GM12878 (cell line): ENCODE results near the gene BEGAIN. TPM values are rescaled to one million over a fixed set of nuclear protein-coding genes. Genes with fewer than 3 reads are reported as not detected.

Experiments used
- ASH2L ChIP-seq: fragments of 300-600, 200-600 bp; sonication (generic); IDR thresholded peaks from 2 replicates; pipeline ENCODE4 v1.6.1; 2017; ENCODE audit warnings: low read depth, mild to moderate bottlenecking, borderline replicate concordance
- CREB1 ChIP-seq: IDR thresholded peaks from 2 replicates; pipeline ENCODE4 v1.6.1; 2012; ENCODE audit warnings: low read depth, mild to moderate bottlenecking, inconsistent platforms
- DPF2 ChIP-seq: fragments of 450-650 bp; IDR thresholded peaks from 2 replicates; pipeline ENCODE4 v1.6.1; 2017; ENCODE audit warnings: mild to moderate bottlenecking
- EP300 ChIP-seq, 2 experiments: fragments of 150-350 bp in 1 of 2; IDR thresholded peaks; 2 replicates each; pipeline ENCODE4 v1.6.1; 2011 to 2012; ENCODE audit warnings: low read depth in 2 of 2, low read length in 2 of 2, borderline replicate concordance in 1 of 2, improper control_type of control experiment in 1 of 2, inconsistent platforms in 1 of 2; ENCODE audit not compliant: control insufficient read depth in 1 of 2
- EZH2 ChIP-seq: IDR thresholded peaks from 2 replicates; pipeline ENCODE4 v1.6.1; 2012; ENCODE audit warnings: low read depth, mild to moderate bottlenecking, control low read depth, inconsistent platforms, low read length, borderline replicate concordance; ENCODE audit not compliant: control insufficient read depth
- KAT2A ChIP-seq: conservative IDR thresholded peaks from 2 replicates; pipeline ENCODE4 v1.6.1; 2011; ENCODE audit warnings: low read depth, low read length; ENCODE audit not compliant: control insufficient read depth
- MEF2A ChIP-seq: IDR thresholded peaks from 2 replicates; pipeline ENCODE4 v1.6.1; 2011; ENCODE audit warnings: low read depth, mild to moderate bottlenecking, low read length, moderate library complexity; ENCODE audit not compliant: insufficient read depth
- NFYB ChIP-seq: IDR thresholded peaks from 2 replicates; pipeline ENCODE4 v1.6.1; 2011; ENCODE audit warnings: low read depth, mild to moderate bottlenecking, low read length, improper control_type of control experiment, moderate library complexity; ENCODE audit not compliant: insufficient read depth
- POLR2AphosphoS5 ChIP-seq: IDR thresholded peaks from 2 replicates; pipeline ENCODE4 v1.6.1; 2011; ENCODE audit warnings: mild to moderate bottlenecking, low read length, inconsistent platforms
- YY1 ChIP-seq: IDR thresholded peaks from 2 replicates; pipeline ENCODE4 v1.6.1; 2011; ENCODE audit warnings: low read depth, mild to moderate bottlenecking, low read length
- polyA plus RNA-seq, 11 experiments: library from polyadenylated mRNA; depleted of rRNA in 4 of 11; unstranded in 6 of 11; stranded (reverse) in 5 of 11; fragments of >200 nt; fragmentation: Nextera tagmentation in 4 of 11; fragmentation: Illumina TruSeq in 1 of 11; extraction: Ambion mirVana in 4 of 11; extraction: Trizol in 1 of 11; gene quantifications; 1 replicate in 1 of 11; 2 replicates in 10 of 11; pipeline versions ENCODE4 v1.2.1 to v1.2.3, GENCODE V29; 2011 to 2016; ENCODE audit warnings: inconsistent platforms in 2 of 11, missing spikeins in 2 of 11, low read depth in 1 of 11
- total RNA-seq, 4 experiments: library from RNA; depleted of rRNA in 3 of 4; stranded (reverse); fragments of >200 nt in 3 of 4; fragmentation: Illumina TruSeq in 1 of 4; extraction: Trizol in 1 of 4; gene quantifications; 2 replicates each; pipeline versions ENCODE4 v1.2.1 to v1.2.3, GENCODE V29; 2013 to 2021
- TF ChIP-seq, protein P1 (sequence below): fragments of 450-650 bp; IDR thresholded peaks from 2 replicates; pipeline ENCODE4 v1.6.1; 2017; ENCODE audit warnings: borderline replicate concordance
- TF ChIP-seq, protein P2 (sequence below): fragments of 450-650 bp; formaldehyde crosslinking; IDR thresholded peaks from 2 replicates; pipeline ENCODE4 v1.5.0; 2022; ENCODE audit warnings: mild to moderate bottlenecking, missing genetic modification characterization
- TF ChIP-seq, protein P3 (sequence below): fragments of 450-650 bp; IDR thresholded peaks from 2 replicates; pipeline ENCODE4 v1.6.1; 2017; ENCODE audit warnings: antibody characterized with exemption, mild to moderate bottlenecking, moderate library complexity

BEGAIN gene
- total and polyA plus RNA-seq, 10 of the 15 experiments (the other 5 are each of a cell fraction or from before 2014, with no cell fraction given) = 0.01 to 0.31 (median 0.06) TPM; not detected in 5

- TF ChIP-seq, protein P1, sequence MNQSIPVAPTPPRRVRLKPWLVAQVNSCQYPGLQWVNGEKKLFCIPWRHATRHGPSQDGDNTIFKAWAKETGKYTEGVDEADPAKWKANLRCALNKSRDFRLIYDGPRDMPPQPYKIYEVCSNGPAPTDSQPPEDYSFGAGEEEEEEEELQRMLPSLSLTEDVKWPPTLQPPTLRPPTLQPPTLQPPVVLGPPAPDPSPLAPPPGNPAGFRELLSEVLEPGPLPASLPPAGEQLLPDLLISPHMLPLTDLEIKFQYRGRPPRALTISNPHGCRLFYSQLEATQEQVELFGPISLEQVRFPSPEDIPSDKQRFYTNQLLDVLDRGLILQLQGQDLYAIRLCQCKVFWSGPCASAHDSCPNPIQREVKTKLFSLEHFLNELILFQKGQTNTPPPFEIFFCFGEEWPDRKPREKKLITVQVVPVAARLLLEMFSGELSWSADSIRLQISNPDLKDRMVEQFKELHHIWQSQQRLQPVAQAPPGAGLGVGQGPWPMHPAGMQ = no peak
- TF ChIP-seq CREB1 (no peak), YY1 (no peak), DPF2 (no peak), MEF2A (no peak), KAT2A (no peak), NFYB (no peak), EZH2 (no peak), ASH2L (no peak), POLR2AphosphoS5 (no peak), EP300 (IDR thresholded peaks at IDR 0.05; ENCODE audit: borderline replicate concordance in 1 of 2, control insufficient read depth in 1 of 2, low read depth in 2 of 2, low read length in 2 of 2) (no peak)
- TF ChIP-seq, protein P2, sequence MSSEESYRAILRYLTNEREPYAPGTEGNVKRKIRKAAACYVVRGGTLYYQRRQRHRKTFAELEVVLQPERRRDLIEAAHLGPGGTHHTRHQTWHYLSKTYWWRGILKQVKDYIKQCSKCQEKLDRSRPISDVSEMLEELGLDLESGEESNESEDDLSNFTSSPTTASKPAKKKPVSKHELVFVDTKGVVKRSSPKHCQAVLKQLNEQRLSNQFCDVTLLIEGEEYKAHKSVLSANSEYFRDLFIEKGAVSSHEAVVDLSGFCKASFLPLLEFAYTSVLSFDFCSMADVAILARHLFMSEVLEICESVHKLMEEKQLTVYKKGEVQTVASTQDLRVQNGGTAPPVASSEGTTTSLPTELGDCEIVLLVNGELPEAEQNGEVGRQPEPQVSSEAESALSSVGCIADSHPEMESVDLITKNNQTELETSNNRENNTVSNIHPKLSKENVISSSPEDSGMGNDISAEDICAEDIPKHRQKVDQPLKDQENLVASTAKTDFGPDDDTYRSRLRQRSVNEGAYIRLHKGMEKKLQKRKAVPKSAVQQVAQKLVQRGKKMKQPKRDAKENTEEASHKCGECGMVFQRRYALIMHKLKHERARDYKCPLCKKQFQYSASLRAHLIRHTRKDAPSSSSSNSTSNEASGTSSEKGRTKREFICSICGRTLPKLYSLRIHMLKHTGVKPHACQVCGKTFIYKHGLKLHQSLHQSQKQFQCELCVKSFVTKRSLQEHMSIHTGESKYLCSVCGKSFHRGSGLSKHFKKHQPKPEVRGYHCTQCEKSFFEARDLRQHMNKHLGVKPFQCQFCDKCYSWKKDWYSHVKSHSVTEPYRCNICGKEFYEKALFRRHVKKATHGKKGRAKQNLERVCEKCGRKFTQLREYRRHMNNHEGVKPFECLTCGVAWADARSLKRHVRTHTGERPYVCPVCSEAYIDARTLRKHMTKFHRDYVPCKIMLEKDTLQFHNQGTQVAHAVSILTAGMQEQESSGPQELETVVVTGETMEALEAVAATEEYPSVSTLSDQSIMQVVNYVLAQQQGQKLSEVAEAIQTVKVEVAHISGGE (CRISPR knock-in tag) = no peak
- TF ChIP-seq, protein P3, sequence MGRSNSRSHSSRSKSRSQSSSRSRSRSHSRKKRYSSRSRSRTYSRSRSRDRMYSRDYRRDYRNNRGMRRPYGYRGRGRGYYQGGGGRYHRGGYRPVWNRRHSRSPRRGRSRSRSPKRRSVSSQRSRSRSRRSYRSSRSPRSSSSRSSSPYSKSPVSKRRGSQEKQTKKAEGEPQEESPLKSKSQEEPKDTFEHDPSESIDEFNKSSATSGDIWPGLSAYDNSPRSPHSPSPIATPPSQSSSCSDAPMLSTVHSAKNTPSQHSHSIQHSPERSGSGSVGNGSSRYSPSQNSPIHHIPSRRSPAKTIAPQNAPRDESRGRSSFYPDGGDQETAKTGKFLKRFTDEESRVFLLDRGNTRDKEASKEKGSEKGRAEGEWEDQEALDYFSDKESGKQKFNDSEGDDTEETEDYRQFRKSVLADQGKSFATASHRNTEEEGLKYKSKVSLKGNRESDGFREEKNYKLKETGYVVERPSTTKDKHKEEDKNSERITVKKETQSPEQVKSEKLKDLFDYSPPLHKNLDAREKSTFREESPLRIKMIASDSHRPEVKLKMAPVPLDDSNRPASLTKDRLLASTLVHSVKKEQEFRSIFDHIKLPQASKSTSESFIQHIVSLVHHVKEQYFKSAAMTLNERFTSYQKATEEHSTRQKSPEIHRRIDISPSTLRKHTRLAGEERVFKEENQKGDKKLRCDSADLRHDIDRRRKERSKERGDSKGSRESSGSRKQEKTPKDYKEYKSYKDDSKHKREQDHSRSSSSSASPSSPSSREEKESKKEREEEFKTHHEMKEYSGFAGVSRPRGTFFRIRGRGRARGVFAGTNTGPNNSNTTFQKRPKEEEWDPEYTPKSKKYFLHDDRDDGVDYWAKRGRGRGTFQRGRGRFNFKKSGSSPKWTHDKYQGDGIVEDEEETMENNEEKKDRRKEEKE = no peak
Measured at GRCh38 chr14:100556140-100556475, 31.1 kb downstream of the BEGAIN start (continued).
